Neuronal stem cell (in vitro differentiated cells): Measurements from ENCODE around the gene PIK3R1.

Experiments used
- DNase-seq: peaks from one replicate; pipeline ENCODE4 v3.0.0-alpha.2; 2013; ENCODE audit warnings: low spot score
- H2AFZ ChIP-seq: one replicate; pipeline ENCODE4 v1.6.1; 2013; ENCODE audit warnings: mild to moderate bottlenecking, low read length, inconsistent platforms
- H2AK5ac ChIP-seq: 2 replicates; pipeline ENCODE4 v1.6.1; 2013; ENCODE audit warnings: low read depth, mild to moderate bottlenecking, inconsistent platforms, low read length, moderate library complexity, mixed read lengths
- H2BK120ac ChIP-seq: 2 replicates; pipeline ENCODE4 v1.6.1; 2013; ENCODE audit warnings: low read depth, mild to moderate bottlenecking, inconsistent platforms, low read length, moderate library complexity, mixed read lengths
- H2BK12ac ChIP-seq: one replicate; pipeline ENCODE4 v1.6.1; 2013; ENCODE audit warnings: low read length, inconsistent platforms
- H2BK15ac ChIP-seq: 2 replicates; pipeline ENCODE4 v1.6.1; 2013; ENCODE audit warnings: mild to moderate bottlenecking, low read length, inconsistent platforms, mixed read lengths
- H2BK5ac ChIP-seq: one replicate; pipeline ENCODE4 v1.6.1; 2013; ENCODE audit warnings: inconsistent platforms, mild to moderate bottlenecking, low read length, moderate library complexity
- H3K14ac ChIP-seq: one replicate; pipeline ENCODE4 v1.6.1; 2013; ENCODE audit warnings: low read length, inconsistent platforms
- H3K18ac ChIP-seq: 2 replicates; pipeline ENCODE4 v1.6.1; 2013; ENCODE audit warnings: low read length, inconsistent platforms
- H3K23ac ChIP-seq: 2 replicates; pipeline ENCODE4 v1.6.1; 2013; ENCODE audit warnings: low read depth, mild to moderate bottlenecking, mixed read lengths, low read length, inconsistent platforms; ENCODE audit not compliant: poor library complexity
- H3K27ac ChIP-seq: replicated peaks from 3 replicates; pipeline ENCODE4 v1.5.1; 2013; ENCODE audit warnings: low read length, inconsistent platforms
- H3K27me3 ChIP-seq, 3 experiments: 2 replicates each; pipeline ENCODE4 v1.6.1; 2013; ENCODE audit warnings: low read length in 3 of 3, mild to moderate bottlenecking in 2 of 3, inconsistent platforms in 1 of 3, low read depth in 1 of 3, mixed read lengths in 1 of 3, moderate library complexity in 1 of 3; ENCODE audit not compliant: control insufficient read depth in 3 of 3, insufficient read depth in 3 of 3
- H3K36me3 ChIP-seq, 2 donors: replicated peaks in 1 of 2; 2 replicates each; pipeline ENCODE4 v1.6.1; 2013; ENCODE audit warnings: low read length in 2 of 2; ENCODE audit not compliant: control insufficient read depth in 2 of 2, insufficient read depth in 2 of 2
- H3K4ac ChIP-seq: 2 replicates; pipeline ENCODE4 v1.6.1; 2013; ENCODE audit warnings: inconsistent platforms, mild to moderate bottlenecking, low read length, moderate library complexity
- H3K4me1 ChIP-seq, 2 donors: 1 replicate in 1 of 2; 2 replicates in 1 of 2; pipeline ENCODE4 v1.6.1; 2013; ENCODE audit warnings: low read length in 2 of 2, low read depth in 1 of 2; ENCODE audit not compliant: control insufficient read depth in 2 of 2, insufficient read depth in 1 of 2
- H3K4me2 ChIP-seq: one replicate; pipeline ENCODE4 v1.6.1; 2013; ENCODE audit warnings: mild to moderate bottlenecking, low read length, inconsistent platforms; ENCODE audit not compliant: insufficient read depth, poor library complexity, severe bottlenecking
- H3K4me3 ChIP-seq, 2 donors: 2 replicates each; pipeline ENCODE4 v1.5.1; 2013; ENCODE audit warnings: low read length in 2 of 2, mild to moderate bottlenecking in 2 of 2, inconsistent platforms in 1 of 2, moderate library complexity in 1 of 2
- H3K79me1 ChIP-seq: one replicate; pipeline ENCODE4 v1.6.1; 2013; ENCODE audit warnings: low read depth, mild to moderate bottlenecking, inconsistent platforms, low read length, moderate library complexity
- H3K9ac ChIP-seq: one replicate; pipeline ENCODE4 v1.6.1; 2013; ENCODE audit warnings: mild to moderate bottlenecking, low read depth, low read length, inconsistent platforms; ENCODE audit not compliant: poor library complexity
- H3K9me3 ChIP-seq, 2 donors: replicated peaks in 1 of 2; 2 replicates each; pipeline versions ENCODE3 to v1.6.1; 2013; ENCODE audit warnings: low read length in 2 of 2, mild to moderate bottlenecking in 2 of 2, inconsistent platforms in 1 of 2, low read depth in 1 of 2, mixed read lengths in 1 of 2, moderate library complexity in 1 of 2; ENCODE audit not compliant: control insufficient read depth in 2 of 2, insufficient read depth in 1 of 2
- H4K8ac ChIP-seq: one replicate; pipeline ENCODE4 v1.6.1; 2013; ENCODE audit warnings: low read depth, mild to moderate bottlenecking, inconsistent platforms, low read length, moderate library complexity
- H4K91ac ChIP-seq: one replicate; pipeline ENCODE4 v1.6.1; 2013; ENCODE audit warnings: low read length, low read depth, mild to moderate bottlenecking, inconsistent platforms; ENCODE audit not compliant: poor library complexity
- WGBS, 2 donors: extraction: QIAGEN DNeasy Blood & Tissue Kit; methylation state at CpG; one replicate each; pipeline ENCODE4 v1.1.7; 2013; ENCODE audit warnings: missing lambda C conversion rate in 2 of 2, mixed read lengths in 1 of 2; ENCODE audit not compliant: insufficient read length in 2 of 2, insufficient replicate concordance in 1 of 2; ENCODE audit errors: extremely low coverage in 2 of 2; 5-methylcytosine and 5-hydroxymethylcytosine counted together

The PIK3R1 gene

DNA sequence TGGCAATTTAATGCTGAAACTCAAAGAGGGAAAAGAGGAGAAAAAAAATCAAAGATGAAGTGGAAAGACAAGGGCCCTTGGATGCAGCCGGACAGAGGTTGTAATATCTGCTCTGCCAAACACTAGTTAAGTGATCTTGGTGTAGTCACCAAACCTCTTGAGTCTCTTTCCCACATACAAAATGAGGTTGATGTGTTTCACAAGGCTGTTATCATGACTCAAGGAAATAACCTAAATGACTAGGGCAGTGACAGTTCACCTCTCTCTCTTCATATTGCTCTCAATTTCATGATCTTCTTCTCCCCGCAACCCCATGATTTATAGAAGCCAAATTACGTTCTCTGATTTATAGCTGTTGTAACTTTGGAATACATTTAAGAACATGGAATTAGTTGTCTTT is 44.9 kb downstream of the PIK3R1 start:
- no peak overlapping the region for H2BK12ac ChIP-seq
- peaks cover 2 to 6% of the 10 kb centered on the region in 2 donors for H3K9me3 ChIP-seq
- no peak overlapping the region for H3K27ac ChIP-seq
- no peak overlapping the region for H4K91ac ChIP-seq
- H2BK120ac ChIP-seq = no peak overlapping the region
- no peak overlapping the region for H3K9ac ChIP-seq
- peaks cover 0 to 11% of the 10 kb centered on the region in 2 donors for H3K36me3 ChIP-seq
- no peak overlapping the region for H2AFZ ChIP-seq
- no peak overlapping the region for H3K4ac ChIP-seq
- H2BK5ac ChIP-seq = no peak overlapping the region
- no peak overlapping the region for H3K4me2 ChIP-seq
- H2AK5ac ChIP-seq = no peak overlapping the region
- no peak overlapping the region for H3K23ac ChIP-seq
- H3K14ac ChIP-seq = no peak overlapping the region
- no peak overlapping the region for H4K8ac ChIP-seq
- no peak overlapping the region for H2BK15ac ChIP-seq
- H3K79me1 ChIP-seq = peaks cover 2% of the 10 kb centered on the region
- DNase-seq = no peak
- H3K4me1 ChIP-seq = peaks cover 0 to 3% of the 10 kb centered on the region in 2 donors
- H3K4me3 ChIP-seq = no peak overlapping the region
- no peak overlapping the region for H3K18ac ChIP-seq
- no CpG with 5 or more reads among the region's 3 CpGs for WGBS, 2 donors
- H3K27me3 ChIP-seq = no peaks in the 10 kb centered on the region

DNA sequence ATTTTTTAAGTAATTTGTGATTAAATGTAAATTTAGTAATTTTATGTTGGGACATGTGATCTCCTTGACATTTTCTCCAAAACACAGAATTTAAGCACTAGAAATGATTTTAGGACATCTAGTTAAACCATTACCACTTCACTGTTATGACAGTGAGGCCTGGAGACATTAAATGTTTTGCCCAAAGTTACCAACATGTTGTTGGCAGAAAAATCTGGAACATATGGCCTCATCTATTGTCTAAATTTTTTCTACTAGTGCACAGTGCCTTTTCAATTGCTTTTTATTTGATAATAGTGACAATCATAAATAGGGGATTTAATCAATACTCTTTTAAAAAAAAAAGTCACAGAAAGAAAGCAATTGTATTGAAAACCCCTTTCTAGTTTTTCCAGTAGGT is 45.6 kb downstream of the PIK3R1 start:
- H3K4ac ChIP-seq = no peak overlapping the region
- H4K91ac ChIP-seq = no peak overlapping the region
- no peak overlapping the region for H2BK15ac ChIP-seq
- H3K4me1 ChIP-seq = peaks cover 0 to 3% of the 10 kb centered on the region in 2 donors
- DNase-seq = no peak
- no peak overlapping the region for H2AK5ac ChIP-seq
- no peak overlapping the region for H2AFZ ChIP-seq
- H3K18ac ChIP-seq = no peak overlapping the region
- H3K14ac ChIP-seq = no peak overlapping the region
- H3K27me3 ChIP-seq = no peaks in the 10 kb centered on the region
- no peak overlapping the region for H2BK12ac ChIP-seq
- no peak overlapping the region for H3K27ac ChIP-seq
- peaks cover 2 to 6% of the 10 kb centered on the region in 2 donors for H3K9me3 ChIP-seq
- peaks cover 0 to 11% of the 10 kb centered on the region in 2 donors for H3K36me3 ChIP-seq
- no peak overlapping the region for H2BK120ac ChIP-seq
- no peak overlapping the region for H3K9ac ChIP-seq
- H4K8ac ChIP-seq = no peak overlapping the region
- no peak overlapping the region for H3K23ac ChIP-seq
- no peak overlapping the region for H3K4me2 ChIP-seq
- peaks cover 3% of the 10 kb centered on the region for H3K79me1 ChIP-seq
- H3K4me3 ChIP-seq = no peak overlapping the region
- H2BK5ac ChIP-seq = no peak overlapping the region

DNA sequence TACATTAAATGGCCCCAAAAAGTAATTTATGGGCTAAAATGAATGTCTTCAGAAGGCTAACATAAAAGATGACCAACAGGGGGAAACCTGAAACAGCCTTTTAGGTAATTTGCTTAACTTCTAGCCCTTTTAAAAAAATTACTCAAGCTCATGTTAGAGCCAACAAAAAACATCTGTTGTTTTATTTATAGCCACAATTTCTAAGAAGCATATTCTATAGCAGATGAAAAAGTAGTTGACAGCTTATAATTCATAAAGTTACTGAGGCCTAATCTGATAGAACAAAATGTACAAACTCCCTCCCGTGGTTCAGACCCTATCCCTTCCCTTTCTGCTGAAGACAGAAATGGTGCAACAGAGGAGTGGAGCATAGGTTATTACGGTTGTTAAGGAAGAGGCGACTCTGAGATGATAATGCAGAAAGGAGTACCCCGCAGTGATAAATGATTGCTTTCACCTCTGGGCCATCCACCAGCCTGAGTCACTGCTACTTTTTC is 46.1 kb downstream of the PIK3R1 start:
- Histone ChIP-seq H3K4me1 (peaks cover 0 to 3% of the 10 kb centered on the region in 2 donors), H3K4me3 (no peak overlapping the region), H3K27me3 (no peaks in the 10 kb centered on the region), H3K14ac (no peak overlapping the region), H2BK12ac (no peak overlapping the region), H3K79me1 (peaks cover 3% of the 10 kb centered on the region), H2BK120ac (no peak overlapping the region), H2AK5ac (no peak overlapping the region), H2BK5ac (no peak overlapping the region), H3K4ac (no peak overlapping the region), H2BK15ac (no peak overlapping the region), H3K36me3 (peaks cover 0 to 11% of the 10 kb centered on the region in 2 donors), H3K23ac (no peak overlapping the region), H4K91ac (no peak overlapping the region), H3K9me3 (peaks cover 2 to 6% of the 10 kb centered on the region in 2 donors), H4K8ac (no peak overlapping the region), H3K9ac (no peak overlapping the region), H2AFZ (no peak overlapping the region), H3K4me2 (no peak overlapping the region), H3K27ac (no peak overlapping the region), H3K18ac (no peak overlapping the region)
- no CpG with 5 or more reads among the region's 4 CpGs for WGBS, 2 donors
- DNase-seq = no peak

DNA sequence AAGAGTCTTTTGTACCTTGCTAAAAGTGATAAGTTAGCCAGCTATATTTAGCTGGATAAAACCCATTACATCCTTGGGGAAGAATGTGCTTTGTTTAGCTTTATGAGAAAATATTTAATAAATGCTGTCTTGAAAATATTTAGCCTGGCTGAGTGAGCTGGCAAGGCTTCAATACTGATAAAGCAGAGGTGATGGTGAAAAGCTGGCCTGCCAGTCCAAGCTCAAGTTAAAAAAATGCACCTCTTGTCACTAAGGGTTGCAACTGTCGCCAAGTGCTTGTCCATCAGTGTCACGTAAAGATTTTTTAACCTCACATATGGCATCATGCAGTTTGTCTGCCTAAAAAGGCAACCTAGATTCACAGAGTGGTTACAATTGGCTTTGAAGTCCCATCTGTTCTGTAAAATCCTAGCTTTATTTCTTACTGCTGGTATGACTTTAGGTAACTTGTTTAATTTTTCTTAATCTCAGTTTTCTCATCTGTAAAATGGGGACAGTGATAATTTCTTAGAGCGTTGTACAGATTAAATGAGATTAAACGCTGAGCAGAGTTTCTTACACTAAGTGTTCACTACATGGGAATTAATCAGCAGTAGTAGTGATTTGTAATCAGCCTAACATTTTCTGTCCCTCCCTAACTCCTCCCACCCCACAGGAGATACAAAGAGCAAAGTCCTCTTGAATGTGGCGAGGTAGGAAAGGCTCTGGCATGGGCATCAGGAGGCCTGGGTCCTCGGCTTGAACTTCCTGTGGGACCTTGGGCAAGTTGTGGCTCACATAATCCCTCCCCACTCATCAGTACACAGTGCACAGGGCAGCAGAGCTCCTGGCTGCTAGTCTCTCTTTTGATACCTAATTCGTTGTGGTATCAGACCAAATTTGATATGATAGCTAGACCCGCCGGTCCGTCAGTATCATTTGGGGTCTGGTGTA is 48.7 kb downstream of the PIK3R1 start:
- H3K4me1 ChIP-seq = peaks cover 0 to 3% of the 10 kb centered on the region in 2 donors
- WGBS, 2 donors = no CpG with 5 or more reads among the region's 10 CpGs
- H3K79me1 ChIP-seq = peaks cover 3% of the 10 kb centered on the region
- no peak overlapping the region for H2AFZ ChIP-seq
- no peak overlapping the region for H3K27ac ChIP-seq
- H3K36me3 ChIP-seq = peaks cover 0 to 5% of the 10 kb centered on the region in 2 donors
- H3K23ac ChIP-seq = no peak overlapping the region
- no peak overlapping the region for H3K4me2 ChIP-seq
- no peak overlapping the region for H3K14ac ChIP-seq
- no peak overlapping the region for H3K9ac ChIP-seq
- H2BK15ac ChIP-seq = no peak overlapping the region
- H2BK5ac ChIP-seq = no peak overlapping the region
- no peak overlapping the region for H3K4me3 ChIP-seq
- H4K8ac ChIP-seq = no peak overlapping the region
- H4K91ac ChIP-seq = no peak overlapping the region
- H2BK12ac ChIP-seq = no peak overlapping the region
- H3K18ac ChIP-seq = no peak overlapping the region
- H2AK5ac ChIP-seq = no peak overlapping the region
- peaks cover 2 to 6% of the 10 kb centered on the region in 2 donors for H3K9me3 ChIP-seq
- H2BK120ac ChIP-seq = no peak overlapping the region
- DNase-seq = no peak
- H3K4ac ChIP-seq = no peak overlapping the region
- H3K27me3 ChIP-seq = no peaks in the 10 kb centered on the region
